GM21723 (cell line): ENCODE measurements around the gene FANK1.
"Not testable (repeated sequence)": the region's sequence is repeated elsewhere in the genome, so short reads cannot be mapped to it uniquely, and the experiment has no call there.

Source experiments
- ATAC-seq: cut with Tn5 transposase; IDR thresholded peaks from one replicate; pipeline ENCODE4 v1.9.1; 2021; ENCODE audit warnings: mild to moderate bottlenecking, moderate library complexity; ENCODE audit not compliant: unreplicated experiment

The FANK1 gene

DNA sequence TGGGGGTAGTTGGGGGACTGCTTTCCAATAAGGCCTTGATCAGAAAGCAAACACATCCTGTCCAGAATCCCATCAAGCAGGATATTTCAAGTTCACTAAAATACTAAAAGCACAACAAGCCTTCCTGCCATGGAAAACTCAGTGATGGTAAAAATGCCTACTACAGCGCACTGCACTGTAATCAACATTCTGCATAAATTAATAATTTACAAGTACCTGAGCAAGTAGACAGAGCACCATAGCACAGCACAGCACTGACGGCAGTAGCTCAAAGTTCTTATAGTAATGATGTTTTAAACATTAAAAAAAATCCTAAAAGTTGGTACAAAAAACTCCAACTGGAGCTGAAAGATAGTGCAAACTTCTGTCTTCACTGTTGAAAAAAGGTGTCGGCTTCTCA is 120.5 kb downstream of the FANK1 start:
- no peak for ATAC-seq

DNA sequence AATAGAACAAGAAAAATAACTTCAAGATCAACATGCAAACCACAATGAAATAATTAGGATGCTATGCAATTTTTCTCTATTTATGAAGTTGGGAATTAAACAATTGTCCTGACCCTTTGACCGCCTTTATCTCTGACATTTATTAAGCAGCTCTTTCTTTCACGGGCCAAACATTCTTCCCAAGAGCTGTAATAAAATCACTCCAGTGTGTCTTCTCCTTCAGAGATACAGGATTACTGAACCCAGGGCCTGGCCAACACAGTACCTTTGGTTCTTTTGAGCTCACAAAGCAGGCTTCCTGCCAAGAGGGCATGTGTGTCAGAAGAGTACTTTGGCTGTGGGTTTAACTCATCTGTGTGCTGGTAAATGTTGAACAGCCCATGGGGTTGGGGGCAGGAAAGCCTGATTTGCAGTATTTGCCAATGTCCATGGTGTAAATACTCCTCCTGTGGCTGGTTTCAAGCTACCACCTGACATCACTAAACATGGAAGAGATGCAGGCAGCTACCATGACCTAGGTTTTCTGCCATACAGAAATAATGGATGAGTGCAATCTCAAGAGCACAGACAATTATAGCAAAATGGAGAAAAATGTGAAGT is 121.7 kb downstream of the FANK1 start:
- ATAC-seq = no peak

GRCh38 chr10:126021833-126022500 is 125.6 kb downstream of the FANK1 start:
- ATAC-seq = no peak

DNA sequence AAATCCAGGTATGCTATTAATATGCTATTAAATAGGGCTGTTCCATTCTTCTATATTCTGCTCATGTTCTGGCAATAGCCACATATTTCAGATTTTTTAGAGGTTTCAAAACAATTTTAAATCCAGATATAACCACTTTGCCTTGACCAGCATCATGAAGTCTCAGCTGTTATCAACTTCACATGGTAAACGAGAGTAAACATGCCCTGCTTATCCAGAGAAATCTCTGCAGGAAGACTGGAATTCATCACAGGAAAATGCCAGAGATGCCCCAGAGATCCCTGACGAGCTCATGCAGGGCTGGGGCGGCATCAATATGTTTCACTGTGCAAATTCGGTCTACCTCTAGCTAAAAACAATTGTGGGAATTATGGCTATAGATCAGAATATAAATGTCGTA is 126.5 kb downstream of the FANK1 start:
- ATAC-seq = no peak

DNA sequence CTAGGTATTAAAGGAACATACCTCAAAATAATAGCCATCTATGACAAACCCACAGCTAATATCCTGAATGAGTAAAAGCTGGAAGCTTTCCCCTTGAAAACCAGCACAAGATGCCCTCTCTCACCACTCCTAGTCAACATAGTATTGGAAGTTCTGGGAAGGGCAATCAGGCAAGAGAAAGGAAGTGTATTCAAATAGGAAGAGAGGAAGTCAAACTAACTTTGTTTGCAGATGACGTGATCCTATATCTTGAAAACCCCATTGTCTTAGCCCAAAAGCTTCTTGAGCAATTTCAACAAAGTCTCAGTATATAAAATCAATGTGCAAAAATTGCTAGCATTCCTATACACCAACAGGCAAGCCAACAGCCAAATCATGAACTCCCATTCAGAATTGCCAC is 131.3 kb downstream of the FANK1 start:
- ATAC-seq = no peak

DNA sequence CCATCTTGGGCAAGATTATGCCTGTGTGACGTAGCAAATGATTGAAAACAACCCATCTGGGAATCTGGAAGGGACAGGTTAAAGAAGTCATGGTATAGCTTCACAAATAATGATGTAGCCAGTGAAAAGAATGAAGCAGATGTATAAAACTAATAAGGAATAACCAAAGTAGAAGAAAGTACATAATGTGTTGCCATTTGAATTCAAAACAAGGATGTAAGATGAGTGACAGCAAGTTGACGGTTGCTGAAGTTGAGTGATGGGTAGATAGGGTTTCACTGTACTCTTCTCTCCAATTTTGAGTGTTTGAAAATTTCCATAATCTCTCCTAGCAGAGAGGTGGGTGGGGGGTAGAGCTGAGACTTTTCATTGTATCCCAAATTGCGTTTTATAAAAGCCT is 133.6 kb downstream of the FANK1 start:
- no peak for ATAC-seq

- no peak for ATAC-seq
These were observed 138.2 kb downstream of the FANK1 start for GRCh38 chr10:126034586-126034985.

GRCh38 chr10:126036515-126036914 is 140.2 kb downstream of the FANK1 start:
- peak; percentile 50 for ATAC-seq

GRCh38 chr10:126037946-126038345 is 141.6 kb downstream of the FANK1 start:
- no peak for ATAC-seq

DNA sequence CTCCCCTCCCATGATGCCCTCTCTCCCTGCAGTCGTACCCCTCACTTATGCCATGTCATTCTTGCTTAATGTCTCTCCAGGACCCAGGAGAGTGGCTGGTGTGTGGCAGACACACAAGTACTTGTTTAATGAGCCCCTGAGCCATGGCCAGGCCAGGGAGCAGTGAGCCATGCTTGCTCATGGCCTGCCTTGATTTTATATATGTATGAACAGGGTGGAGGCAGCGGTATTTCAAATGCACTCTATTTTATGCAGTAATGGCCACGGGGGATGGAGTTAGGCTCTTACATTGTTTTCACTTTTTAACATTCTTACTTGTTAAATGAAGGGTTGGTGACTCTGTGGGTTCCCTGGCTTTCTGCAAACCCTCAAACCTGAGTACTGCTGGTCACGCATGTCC is 144.8 kb downstream of the FANK1 start:
- ATAC-seq = no peak

- peak; percentile 99 for ATAC-seq
These were observed 145.5 kb downstream of the FANK1 start for GRCh38 chr10:126041804-126042231.

- no peak for ATAC-seq
These were observed 146.0 kb downstream of the FANK1 start for GRCh38 chr10:126042354-126042753.

DNA sequence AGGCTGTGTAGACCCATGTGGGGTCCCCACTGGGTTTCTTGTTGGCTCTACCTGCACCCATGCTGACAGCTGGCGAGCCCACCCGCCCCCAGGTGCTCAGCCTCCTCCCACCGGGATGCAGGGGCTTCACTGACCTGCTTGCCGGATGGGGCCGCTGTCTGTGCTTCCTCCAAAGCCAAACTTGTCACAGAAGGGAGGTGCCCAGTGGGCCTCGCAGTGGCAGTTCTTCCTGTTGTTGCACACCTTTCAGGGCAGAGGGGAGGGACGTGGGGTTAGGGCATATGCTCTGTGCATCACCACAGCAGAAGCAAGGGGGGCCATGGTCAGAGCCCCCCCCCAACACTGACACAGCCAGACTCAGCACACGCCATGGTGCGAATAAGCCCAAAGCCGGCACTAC is 146.5 kb downstream of the FANK1 start:
- no peak for ATAC-seq

DNA sequence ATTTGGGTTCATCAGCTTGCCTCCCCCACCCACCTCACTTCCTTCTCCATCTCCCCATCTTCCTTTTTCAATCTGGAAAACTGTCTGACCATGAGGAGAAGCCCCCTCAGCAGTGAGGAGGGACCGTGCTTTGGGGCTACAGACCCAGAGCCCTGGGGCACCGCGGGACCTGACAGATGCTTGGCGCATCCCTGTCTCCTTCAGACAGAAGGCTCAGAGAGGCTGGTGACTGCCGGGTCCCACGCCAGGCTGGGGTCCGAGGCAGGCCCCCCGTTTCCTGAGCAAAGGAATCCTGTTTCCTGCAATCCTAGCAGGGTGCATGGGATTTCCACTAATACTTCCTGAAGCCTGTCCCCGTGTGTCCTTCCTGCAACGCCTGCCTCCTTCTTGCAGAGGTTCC is 147.0 kb downstream of the FANK1 start:
- ATAC-seq = no peak

DNA sequence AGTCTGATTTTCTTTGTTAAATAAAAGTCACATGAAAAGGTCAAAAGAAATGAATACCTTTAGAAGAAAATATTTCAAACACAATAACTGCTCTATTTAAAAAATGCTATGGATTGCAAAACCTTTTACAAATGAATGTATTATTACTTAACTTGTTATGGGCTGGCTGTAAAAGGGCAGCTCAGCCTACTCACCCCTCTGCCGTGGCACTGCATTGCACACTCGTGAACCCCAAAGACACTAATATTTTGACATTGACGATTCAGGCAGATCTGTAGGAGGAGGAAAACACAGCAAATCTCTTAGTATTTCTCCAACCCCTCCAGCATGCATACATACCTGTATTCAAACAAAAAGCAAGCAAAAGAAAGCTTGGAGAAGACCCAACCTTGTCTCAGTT is 149.5 kb downstream of the FANK1 start:
- ATAC-seq = no peak

GRCh38 chr10:126046831-126047230 is 150.5 kb downstream of the FANK1 start:
- ATAC-seq = no peak

GRCh38 chr10:126047749-126048148 is 151.4 kb downstream of the FANK1 start:
- ATAC-seq = not testable (repeated sequence)

DNA sequence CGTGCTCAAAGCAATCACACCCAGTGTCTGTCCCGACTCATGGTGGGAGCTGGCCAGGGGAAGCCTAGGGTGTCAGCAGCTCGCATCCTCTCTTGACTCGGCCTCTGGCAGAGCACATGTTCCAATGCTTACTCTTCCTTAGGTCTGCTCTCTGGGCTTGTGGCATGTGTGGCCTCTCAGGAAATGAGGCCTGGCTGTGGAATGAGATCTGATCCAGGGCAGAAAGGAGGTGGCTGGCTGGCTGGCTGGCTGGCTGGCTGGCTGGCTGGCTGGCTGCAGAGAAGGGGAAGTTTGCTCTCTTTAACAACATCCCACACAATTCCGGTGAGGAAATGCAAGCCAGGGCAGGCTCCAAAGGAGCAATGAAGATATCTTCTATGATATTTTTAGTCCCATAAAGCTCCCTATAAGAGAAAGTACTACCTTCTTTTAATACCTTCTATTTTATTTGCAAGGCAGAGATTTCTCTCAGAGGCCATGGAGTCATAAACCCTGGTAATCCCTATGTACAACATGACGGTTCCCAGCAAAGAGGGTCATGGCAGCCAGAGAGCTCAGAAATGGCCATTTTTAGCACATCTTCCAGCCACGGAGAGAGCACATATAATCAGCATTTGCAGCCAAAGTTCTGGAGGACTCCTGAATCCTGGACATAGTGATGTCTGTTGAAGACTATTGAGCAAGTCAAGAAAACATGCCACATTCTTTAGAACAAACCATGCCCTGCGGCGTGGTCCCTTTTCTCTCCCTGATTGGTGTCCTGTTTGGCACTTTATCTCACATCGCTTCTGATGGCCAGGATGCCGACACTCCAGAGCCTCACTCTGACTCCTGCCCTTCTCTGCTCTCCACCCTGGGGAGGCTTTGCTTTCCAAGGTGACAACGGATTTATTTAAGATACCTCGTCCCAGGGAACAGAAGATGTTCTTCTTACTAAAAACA is 153.7 kb downstream of the FANK1 start:
- no peak for ATAC-seq

DNA sequence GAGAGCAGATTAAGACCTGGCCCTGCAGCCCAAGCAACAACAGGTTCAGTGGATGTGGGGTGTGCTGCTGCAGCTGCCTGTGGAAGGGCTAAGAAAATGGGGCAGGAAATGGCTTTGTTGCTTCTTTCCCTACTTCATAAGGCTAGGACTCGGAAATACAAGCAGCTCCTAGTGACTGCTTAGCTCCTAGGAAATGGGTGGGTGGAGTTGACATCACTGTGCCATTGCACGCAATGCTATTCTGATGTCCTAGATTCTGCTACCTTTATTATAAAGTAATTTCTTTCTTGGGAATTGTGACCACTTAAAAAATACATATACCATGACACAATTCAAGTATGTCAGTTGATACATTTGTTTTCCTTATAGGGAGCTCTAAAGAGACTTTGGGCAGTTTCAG is 155.8 kb downstream of the FANK1 start:
- no peak for ATAC-seq

- no peak for ATAC-seq
These were observed 157.8 kb downstream of the FANK1 start for GRCh38 chr10:126054191-126054590.

GRCh38 chr10:126057494-126057893 is 161.1 kb downstream of the FANK1 start:
- ATAC-seq = no peak

GRCh38 chr10:126058104-126058503 is 161.7 kb downstream of the FANK1 start:
- no peak for ATAC-seq
